PC-3 (cell line): ENCODE data around the gene SLAMF7. TPM values are rescaled to one million over a fixed set of nuclear protein-coding genes. Genes with fewer than 3 reads are reported as not detected.

Experiments
- ATAC-seq: fragments of 200-7000 bp; cut with Tn5 transposase; 2 replicates; pipeline ENCODE4 v1.9.1; 2020; ENCODE audit warnings: mild to moderate bottlenecking, moderate library complexity
- BruUV-seq: library from RNA; stranded (reverse); fragments of 400-500 nt; replicated peaks from 2 replicates; lab custom pipeline; 2021; lab: Mats Ljungman, UMichigan
- CTCF ChIA-PET: fragments of 300-600 bp; sonication (Branson Sonifier 250); formaldehyde crosslinking; loops from one replicate; lab custom pipeline; 2022; ENCODE audit warnings: antibody characterized with exemption; lab: Charles Lee
- POLR2A ChIA-PET: fragments of 300-600 bp; sonication (Branson Sonifier 250); formaldehyde crosslinking; loops from one replicate; lab custom pipeline; 2022; ENCODE audit warnings: antibody characterized with exemption; ENCODE audit not compliant: unreplicated experiment; lab: Charles Lee
- DNase-seq: peaks from one replicate; pipeline ENCODE4 v3.0.0-alpha.2; 2015
- H2AFZ ChIP-seq: fragments of 300-600 bp; sonication (generic); 2 replicates; pipeline ENCODE4 v1.6.0; 2016; ENCODE audit warnings: antibody characterized with exemption, low read length
- H3F3A ChIP-seq: fragments of 300-600 bp; sonication (generic); one replicate; pipeline ENCODE4 v1.6.0; 2017; ENCODE audit warnings: antibody characterized with exemption, low read length, control low read depth, mild to moderate bottlenecking; ENCODE audit not compliant: unreplicated experiment
- H3K27ac ChIP-seq: fragments of 300-600 bp; sonication (generic); 2 replicates; pipeline ENCODE4 v1.5.1; 2016; ENCODE audit warnings: mild to moderate bottlenecking, low read length
- H3K27me3 ChIP-seq: fragments of 300-600 bp; sonication (generic); 2 replicates; pipeline ENCODE4 v1.6.1; 2016; ENCODE audit warnings: low read length, mixed read lengths
- H3K36me3 ChIP-seq: fragments of 300-600 bp; sonication (generic); 2 replicates; pipeline ENCODE4 v1.6.1; 2016; ENCODE audit warnings: low read depth, mixed run types, low read length, mixed read lengths
- H3K4me1 ChIP-seq: fragments of 300-600 bp; sonication (generic); 2 replicates; pipeline ENCODE4 v1.5.1; 2016; ENCODE audit warnings: low read length; ENCODE audit not compliant: insufficient read depth
- H3K4me2 ChIP-seq: fragments of 300-600 bp; sonication (generic); 2 replicates; pipeline ENCODE4 v1.6.0; 2016; ENCODE audit warnings: low read length
- H3K4me3 ChIP-seq: fragments of 300-600 bp; sonication (generic); 2 replicates; pipeline ENCODE4 v1.5.1; 2016; ENCODE audit warnings: mild to moderate bottlenecking, low read length, mixed read lengths
- H3K79me2 ChIP-seq: fragments of 300-600 bp; sonication (generic); 2 replicates; pipeline ENCODE4 v1.6.1; 2017; ENCODE audit warnings: low read length, mixed read lengths
- H3K9ac ChIP-seq: fragments of 300-600 bp; sonication (generic); 2 replicates; pipeline ENCODE4 v1.6.0; 2016; ENCODE audit warnings: mild to moderate bottlenecking, low read length
- H3K9me2 ChIP-seq: fragments of 300-600 bp; sonication (generic); replicated peaks from 2 replicates; pipeline ENCODE4 v1.6.1; 2016; ENCODE audit warnings: mixed run types, low read length, mixed read lengths
- H3K9me3 ChIP-seq: fragments of 300-600 bp; sonication (generic); 2 replicates; pipeline ENCODE4 v1.6.1; 2016; ENCODE audit warnings: low read length, mixed read lengths
- H4K20me1 ChIP-seq: fragments of 300-600 bp; sonication (generic); 2 replicates; pipeline ENCODE4 v1.6.1; 2016; ENCODE audit warnings: low read length, mixed read lengths
- EZH2 ChIP-seq: fragments of 300-600 bp; sonication (generic); IDR thresholded peaks from one replicate; pipeline ENCODE4 v1.6.1; 2017; ENCODE audit warnings: antibody characterized with exemption, mild to moderate bottlenecking, low read length; ENCODE audit not compliant: unreplicated experiment
- EZH2phosphoT487 ChIP-seq: fragments of 300-600 bp; sonication (generic); IDR thresholded peaks from 2 replicates; pipeline ENCODE4 v1.6.1; 2018; ENCODE audit warnings: mild to moderate bottlenecking, antibody characterized with exemption, low read length, borderline replicate concordance
- intact Hi-C: fragments of 100-400 bp; cut with micrococcal nuclease; formaldehyde crosslinking; loops from 2 replicates; pipeline ENCODE4 v1.9.0; 2023
- total RNA-seq: library from RNA; depleted of rRNA; stranded (reverse); fragments of >200 nt; gene quantifications from 2 replicates; pipeline ENCODE4 v1.2.3, GENCODE V29; 2014
- TF ChIP-seq, protein P1 (sequence below): fragments of 300-600 bp; sonication (generic); conservative IDR thresholded peaks from 2 replicates; pipeline ENCODE4 v1.5.1; 2017; ENCODE audit warnings: antibody characterized with exemption, low read depth, mild to moderate bottlenecking, low read length

Gene SLAMF7
- total RNA-seq, 1 experiment from 2014 or later = 0.15 TPM

GRCh38 chr1:160738271-160738670 lies 776 bp upstream of the SLAMF7 start:
- no peak overlapping the region for H3K4me2 ChIP-seq
- no peak for ATAC-seq
- intact Hi-C loops = no loop called here
- no peaks in the 10 kb centered on the region for H3K27me3 ChIP-seq
- no TSS peak for BruUV-seq
- POLR2A ChIA-PET = no interaction called here
- no peak for DNase-seq
- H3F3A ChIP-seq = no peaks in the 10 kb centered on the region
- H3K27ac ChIP-seq = no peak overlapping the region
- H3K4me1 ChIP-seq = peaks cover 11% of the 10 kb centered on the region
- H3K4me3 ChIP-seq = no peak overlapping the region
- no peak overlapping the region for H2AFZ ChIP-seq
- no peaks in the 10 kb centered on the region for H3K79me2 ChIP-seq
- H3K9me2 ChIP-seq = no peaks in the 10 kb centered on the region
- no peaks in the 10 kb centered on the region for H4K20me1 ChIP-seq
- CTCF ChIA-PET = no interaction called here
- H3K36me3 ChIP-seq = no peaks in the 10 kb centered on the region
- TF ChIP-seq, protein P1, sequence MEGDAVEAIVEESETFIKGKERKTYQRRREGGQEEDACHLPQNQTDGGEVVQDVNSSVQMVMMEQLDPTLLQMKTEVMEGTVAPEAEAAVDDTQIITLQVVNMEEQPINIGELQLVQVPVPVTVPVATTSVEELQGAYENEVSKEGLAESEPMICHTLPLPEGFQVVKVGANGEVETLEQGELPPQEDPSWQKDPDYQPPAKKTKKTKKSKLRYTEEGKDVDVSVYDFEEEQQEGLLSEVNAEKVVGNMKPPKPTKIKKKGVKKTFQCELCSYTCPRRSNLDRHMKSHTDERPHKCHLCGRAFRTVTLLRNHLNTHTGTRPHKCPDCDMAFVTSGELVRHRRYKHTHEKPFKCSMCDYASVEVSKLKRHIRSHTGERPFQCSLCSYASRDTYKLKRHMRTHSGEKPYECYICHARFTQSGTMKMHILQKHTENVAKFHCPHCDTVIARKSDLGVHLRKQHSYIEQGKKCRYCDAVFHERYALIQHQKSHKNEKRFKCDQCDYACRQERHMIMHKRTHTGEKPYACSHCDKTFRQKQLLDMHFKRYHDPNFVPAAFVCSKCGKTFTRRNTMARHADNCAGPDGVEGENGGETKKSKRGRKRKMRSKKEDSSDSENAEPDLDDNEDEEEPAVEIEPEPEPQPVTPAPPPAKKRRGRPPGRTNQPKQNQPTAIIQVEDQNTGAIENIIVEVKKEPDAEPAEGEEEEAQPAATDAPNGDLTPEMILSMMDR = no peak
- TF ChIP-seq EZH2 = no peak
- no peak for TF ChIP-seq EZH2phosphoT487
- H3K9ac ChIP-seq = no peak overlapping the region
- H3K9me3 ChIP-seq = 0 out of 2 replicates have a peak, but pooled peaks cover 4% of the 10 kb centered on the region

- H3K27me3 ChIP-seq = no peaks in the 10 kb centered on the region
- TF ChIP-seq, protein P1 = no peak
- TF ChIP-seq EZH2 = no peak
- no peak for TF ChIP-seq EZH2phosphoT487
- H3K9me3 ChIP-seq = 0 out of 2 replicates have a peak, but pooled peaks cover 4% of the 10 kb centered on the region
- peaks cover 11% of the 10 kb centered on the region for H3K4me1 ChIP-seq
- DNase-seq = no peak
- H3K4me3 ChIP-seq = no peak overlapping the region
- no peaks in the 10 kb centered on the region for H4K20me1 ChIP-seq
- H3K9ac ChIP-seq = no peak overlapping the region
- CTCF ChIA-PET = no interaction called here
- no peak overlapping the region for H3K27ac ChIP-seq
- BruUV-seq = no TSS peak
- H2AFZ ChIP-seq = no peak overlapping the region
- H3K79me2 ChIP-seq = no peaks in the 10 kb centered on the region
- H3F3A ChIP-seq = no peaks in the 10 kb centered on the region
- H3K36me3 ChIP-seq = no peaks in the 10 kb centered on the region
- H3K4me2 ChIP-seq = no peak overlapping the region
- ATAC-seq = no peak
- intact Hi-C loops = no loop called here
- POLR2A ChIA-PET = no interaction called here
- no peaks in the 10 kb centered on the region for H3K9me2 ChIP-seq
Observed at GRCh38 chr1:160740133-160740688, 1.2 kb downstream of the SLAMF7 start.

- no TSS peak for BruUV-seq
- no peaks in the 10 kb centered on the region for H3K9me2 ChIP-seq
- H3K27ac ChIP-seq = no peak overlapping the region
- H3K9me3 ChIP-seq = 0 out of 2 replicates have a peak, but pooled peaks cover 4% of the 10 kb centered on the region
- POLR2A ChIA-PET = no interaction called here
- intact Hi-C loops = no loop called here
- TF ChIP-seq EZH2phosphoT487 (no peak), EZH2 (no peak)
- H3K27me3 ChIP-seq = no peaks in the 10 kb centered on the region
- H2AFZ ChIP-seq = no peak overlapping the region
- CTCF ChIA-PET = no interaction called here
- H3K4me1 ChIP-seq = peaks cover 11% of the 10 kb centered on the region
- no peak overlapping the region for H3K9ac ChIP-seq
- no peak overlapping the region for H3K4me3 ChIP-seq
- no peaks in the 10 kb centered on the region for H4K20me1 ChIP-seq
- H3K79me2 ChIP-seq = no peaks in the 10 kb centered on the region
- ATAC-seq = no peak
- no peak for DNase-seq
- no peaks in the 10 kb centered on the region for H3K36me3 ChIP-seq
- no peak overlapping the region for H3K4me2 ChIP-seq
- no peaks in the 10 kb centered on the region for H3F3A ChIP-seq
Observed at GRCh38 chr1:160741092-160741501, 2.0 kb downstream of the SLAMF7 start.
